ENCODE data around the gene TGM1. TPM values are rescaled to one million over a fixed set of nuclear protein-coding genes. Genes with fewer than 3 reads are reported as not detected.

Gene TGM1
- total RNA-seq, 1 donor from 2014 or later, result 4.4 TPM

Small RNA genes lying within 50 kb of the gene (small RNA-seq; reads per million reads assigned to genes)
- gene CHMP4A (ENCODE audit: low replicate concordance), result not detected
- not detected for gene MDP1 (ENCODE audit: low replicate concordance)

Other genes with a start within 250 kb of the TGM1 start
- gene CARMIL3, start 211.2 kb downstream of the TGM1 start, total RNA-seq, result 51.6 TPM
- gene CPNE6, start 191.6 kb downstream of the TGM1 start, total RNA-seq, result 27.2 TPM
- gene PCK2, start 168.9 kb downstream of the TGM1 start, total RNA-seq, result 2.2 TPM
- gene DCAF11, start 148.4 kb downstream of the TGM1 start, total RNA-seq, result 64.2 TPM
- 2.2 TPM for gene NRL, start 148.2 kb downstream of the TGM1 start, total RNA-seq
- 0.94 TPM for gene FITM1, start 132.5 kb downstream of the TGM1 start, total RNA-seq
- 23.2 TPM for gene PSME1, start 127.0 kb downstream of the TGM1 start, total RNA-seq
- gene EMC9, start 121.6 kb downstream of the TGM1 start, total RNA-seq, result 10.0 TPM
- 22.2 TPM for gene PSME2, start 116.6 kb downstream of the TGM1 start, total RNA-seq
- gene RNF31, start 115.7 kb downstream of the TGM1 start, total RNA-seq, result 38.5 TPM
- gene IRF9, start 101.9 kb downstream of the TGM1 start, total RNA-seq, result 17.5 TPM
- 33.8 TPM for gene REC8, start 91.1 kb downstream of the TGM1 start, total RNA-seq
- gene IPO4, start 74.4 kb downstream of the TGM1 start, total RNA-seq, result 18.2 TPM
- 20.7 TPM for gene TM9SF1, start 67.7 kb downstream of the TGM1 start, total RNA-seq
- gene TSSK4, start 57.5 kb downstream of the TGM1 start, total RNA-seq, result not detected
- gene CHMP4A, start 49.7 kb downstream of the TGM1 start, total RNA-seq, result 35.1 TPM
- 25.0 TPM for gene MDP1, start 47.1 kb downstream of the TGM1 start, total RNA-seq
- 62.3 TPM for gene NEDD8, start 30.8 kb downstream of the TGM1 start, total RNA-seq
- gene GMPR2, start 30.2 kb downstream of the TGM1 start, total RNA-seq, result 34.7 TPM
- gene TINF2, start 20.6 kb downstream of the TGM1 start, total RNA-seq, result 51.3 TPM
- 30.7 TPM for gene RABGGTA, start 8.4 kb upstream of the TGM1 start, total RNA-seq
- 13.8 TPM for gene DHRS1, start 36.6 kb upstream of the TGM1 start, total RNA-seq
- 25.4 TPM for gene NOP9, start 36.7 kb upstream of the TGM1 start, total RNA-seq
- gene CIDEB, start 44.8 kb upstream of the TGM1 start, total RNA-seq, result 5.6 TPM
- 2.2 TPM for gene LTB4R2, start 47.0 kb upstream of the TGM1 start, total RNA-seq
- 1.6 TPM for gene LTB4R, start 48.3 kb upstream of the TGM1 start, total RNA-seq
- gene ADCY4, start 71.9 kb upstream of the TGM1 start, total RNA-seq, result 3.1 TPM
- gene RIPK3, start 76.8 kb upstream of the TGM1 start, total RNA-seq, result not detected
- 4.4 TPM for gene NFATC4, start 105.0 kb upstream of the TGM1 start, total RNA-seq
- gene NYNRIN, start 135.8 kb upstream of the TGM1 start, total RNA-seq, result 34.7 TPM
- not detected for gene CBLN3, start 166.5 kb upstream of the TGM1 start, total RNA-seq
- gene KHNYN, start 166.8 kb upstream of the TGM1 start, total RNA-seq, result 22.5 TPM
- gene SDR39U1, start 179.6 kb upstream of the TGM1 start, total RNA-seq, result 24.7 TPM
- not detected for gene CMA1, start 245.1 kb upstream of the TGM1 start, total RNA-seq